HepG2 (cell line): ENCODE results near the gene HSPA14. TPM values are rescaled to one million over a fixed set of nuclear protein-coding genes. Genes with fewer than 3 reads are reported as not detected.

Source experiments
- ATAC-seq: fragments of 200-7000 bp; cut with Tn5 transposase; 3 replicates; pipeline ENCODE4 v1.9.1; 2020; ENCODE audit warnings: mild to moderate bottlenecking, moderate library complexity
- BruUV-seq: library from RNA; stranded (reverse); fragments of 400-500 nt; replicated peaks from 2 replicates; lab custom pipeline; 2021; lab: Mats Ljungman, UMichigan
- CTCF ChIA-PET: fragments of 300-600 bp; formaldehyde crosslinking; extraction: SDS; loops from one replicate; lab custom pipeline; 2021; ENCODE audit warnings: low total read pairs, inconsistent platforms, low intra/inter-chr PET ratio; lab: Yijun Ruan, JAX
- POLR2A ChIA-PET: fragments of 350-600 bp; sonication (Branson Sonifier 250); formaldehyde crosslinking; loops from one replicate; lab custom pipeline; 2020; ENCODE audit warnings: antibody characterized with exemption, inconsistent platforms; lab: Yijun Ruan, JAX
- DNase-seq: peaks from one replicate; pipeline ENCODE4 v3.0.0-alpha.2; 2015; ENCODE audit warnings: low spot score
- FAIRE-seq: peaks from 3 replicates; lab custom pipeline; 2011; peaks lifted over from hg19 to GRCh38; lab: Jason Lieb, UNC
- H2AFZ ChIP-seq: one replicate; pipeline ENCODE4 v1.6.1; 2011; ENCODE audit warnings: low read length, inconsistent platforms
- H3K27ac ChIP-seq: fragments of 300-600 bp; 3 replicates; pipeline ENCODE4 v1.8.0; 2011; ENCODE audit warnings: mixed run types, mild to moderate bottlenecking, mixed read lengths, low read length, inconsistent platforms; ENCODE audit not compliant: insufficient read depth; ENCODE audit errors: extremely low read length
- H3K27me3 ChIP-seq, 2 experiments: fragments of 200-600 bp in 1 of 2; 2 replicates in 1 of 2; 3 replicates in 1 of 2; pipeline versions ENCODE4 v1.6.0 to v1.8.0; 2011; ENCODE audit warnings: low read length in 2 of 2, mild to moderate bottlenecking in 2 of 2, moderate library complexity in 2 of 2, inconsistent platforms in 1 of 2; ENCODE audit not compliant: insufficient read depth in 2 of 2, control insufficient read depth in 1 of 2
- H3K36me3 ChIP-seq, 2 experiments: fragments of 200-600 bp in 1 of 2; replicated peaks in 1 of 2; 2 replicates in 1 of 2; 3 replicates in 1 of 2; pipeline versions ENCODE4 v1.5.1 to v1.8.0; 2011; ENCODE audit warnings: low read length in 2 of 2, inconsistent platforms in 1 of 2; ENCODE audit not compliant: insufficient read depth in 2 of 2, control insufficient read depth in 1 of 2
- H3K4me1 ChIP-seq: 2 replicates; pipeline ENCODE4 v1.5.1; 2012; ENCODE audit warnings: low read length, inconsistent platforms; ENCODE audit not compliant: insufficient read depth
- H3K4me2 ChIP-seq: 2 replicates; pipeline ENCODE4 v1.6.0; 2011; ENCODE audit warnings: low read depth, low read length, inconsistent platforms
- H3K4me3 ChIP-seq, 3 experiments: fragments of 200-600 bp in 1 of 3; sonication (generic), shearing (Covaris generic) in 1 of 3; replicated peaks in 1 of 3; 2 replicates each; pipeline ENCODE4 v1.5.1; 2011 to 2016; ENCODE audit warnings: low read length in 3 of 3, inconsistent platforms in 2 of 3, low read depth in 2 of 3, mild to moderate bottlenecking in 2 of 3, control low read depth in 1 of 3, mixed read lengths in 1 of 3; ENCODE audit not compliant: insufficient read depth in 1 of 3
- H3K79me2 ChIP-seq: one replicate; pipeline ENCODE4 v1.6.1; 2011; ENCODE audit warnings: low read length, inconsistent platforms; ENCODE audit not compliant: insufficient read depth
- H3K9ac ChIP-seq: 2 replicates; pipeline ENCODE4 v1.6.0; 2011; ENCODE audit warnings: mild to moderate bottlenecking, low read depth, low read length, inconsistent platforms; ENCODE audit not compliant: insufficient read depth
- H3K9me3 ChIP-seq: 2 replicates; pipeline ENCODE4 v1.5.1; 2012; ENCODE audit warnings: mild to moderate bottlenecking, low read length
- H4K20me1 ChIP-seq: 2 replicates; pipeline ENCODE4 v1.6.0; 2011; ENCODE audit warnings: inconsistent platforms, mild to moderate bottlenecking, low read length, moderate library complexity; ENCODE audit not compliant: insufficient read depth
- CCAR2 ChIP-seq: fragments of 200-400 bp; formaldehyde crosslinking; optimal IDR thresholded peaks from 2 replicates; pipeline ENCODE3; 2018; ENCODE audit warnings: low read depth, mild to moderate bottlenecking, low read length, moderate library complexity
- CHD4 ChIP-seq: fragments of 200-600 bp; sonication (generic); IDR thresholded peaks from 2 replicates; pipeline ENCODE4 v1.7.0; 2017; ENCODE audit warnings: mild to moderate bottlenecking, low read length, borderline replicate concordance
- FUBP1 ChIP-seq: sonication (generic); formaldehyde crosslinking; IDR thresholded peaks from 2 replicates; pipeline ENCODE4 v1.5.1; 2020; ENCODE audit warnings: missing genetic modification reagents, mild to moderate bottlenecking, borderline replicate concordance
- POLR2AphosphoS5 ChIP-seq: IDR thresholded peaks from 2 replicates; pipeline ENCODE4 v1.6.1; 2012; ENCODE audit warnings: low read depth, low read length
- STAG1 ChIP-seq: sonication (generic); formaldehyde crosslinking; IDR thresholded peaks from 2 replicates; pipeline ENCODE4 v1.4.0; 2020; ENCODE audit warnings: missing genetic modification reagents
- ZNF784 ChIP-seq: sonication (generic); formaldehyde crosslinking; IDR thresholded peaks from 2 replicates; pipeline ENCODE4 v1.5.1; 2020; ENCODE audit warnings: missing genetic modification reagents, mild to moderate bottlenecking, borderline replicate concordance
- WGBS: methylation state at CpG from one replicate; pipeline ENCODE4 v1.1.6; 2017; ENCODE audit warnings: low lambda C conversion rate; 5-methylcytosine and 5-hydroxymethylcytosine counted together
- in situ Hi-C: cut with HindIII; loops from 2 replicates; pipeline ENCODE4 v1.10.0; 2017; ENCODE audit warnings: low pct_unique_long_range_greater_than_20kb; ENCODE audit not compliant: extremely low pct_ligation_motif_present
- intact Hi-C: fragments of 100-400 bp; cut with micrococcal nuclease; formaldehyde crosslinking; loops from one replicate; pipeline ENCODE4 v1.10.0; 2022; ENCODE audit not compliant: unreplicated experiment
- polyA plus RNA-seq, 8 experiments: library from polyadenylated mRNA; depleted of rRNA in 3 of 8; stranded (reverse) in 7 of 8; unstranded in 1 of 8; fragments of >200 nt; fragmentation: Illumina TruSeq in 4 of 8; extraction: Trizol in 4 of 8; gene quantifications; 2 replicates each; pipeline versions ENCODE4 v1.2.1 to v1.2.3, GENCODE V29; 2011 to 2016; ENCODE audit warnings: low read depth in 4 of 8, missing spikeins in 1 of 8, mixed read lengths in 1 of 8; ENCODE audit not compliant: insufficient read depth in 1 of 8
- total RNA-seq, 5 experiments: library from RNA; depleted of rRNA; stranded (reverse); fragments of >200 nt; fragmentation: Illumina TruSeq; extraction: Trizol; gene quantifications; 2 replicates each; pipeline ENCODE4 v1.2.3, GENCODE V29; 2016; ENCODE audit warnings: low read depth in 1 of 5
- TF ChIP-seq, protein P1 (sequence below): sonication (generic); formaldehyde crosslinking; IDR thresholded peaks from 2 replicates; pipeline ENCODE4 v1.4.0; 2020; ENCODE audit warnings: missing genetic modification reagents

HSPA14 gene
- total and polyA plus RNA-seq, 2 of the 13 experiments (the other 11 are each of a cell fraction or from before 2014, with no cell fraction given) = 10.7 to 29.8 TPM

DNA sequence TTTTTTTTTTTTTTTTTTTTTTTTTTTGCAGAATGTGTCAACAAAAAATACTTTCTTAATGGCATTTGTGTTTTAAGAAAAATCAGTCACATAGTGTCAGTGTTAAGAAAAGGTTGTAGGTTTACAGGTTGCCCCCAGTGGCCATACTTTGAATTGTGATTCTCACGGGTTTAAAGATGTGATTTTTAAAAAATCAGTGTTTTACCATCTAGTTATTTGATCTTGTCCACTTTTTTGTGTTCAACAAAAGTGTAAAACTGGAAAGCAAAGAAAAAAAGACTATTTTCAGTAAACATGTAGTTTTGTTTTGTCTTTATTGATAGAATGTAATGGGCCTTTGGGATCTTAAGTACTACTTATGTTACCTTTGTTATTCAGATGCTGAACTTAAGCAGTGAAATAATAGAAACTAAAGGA, 66.2 kb downstream of the HSPA14 start:
- TF ChIP-seq STAG1 (CRISPR knock-in tag) = peak; percentile 25; the same call in 1 of the 2 replicates
- TF ChIP-seq POLR2AphosphoS5 = no peak
- Histone ChIP-seq H3K4me3 (no peak overlapping the region), H2AFZ (no peak overlapping the region), H3K4me1 (no peaks in the 10 kb centered on the region), H3K9me3 (no peaks in the 10 kb centered on the region), H4K20me1 (no peaks in the 10 kb centered on the region), H3K27ac (no peak overlapping the region), H3K9ac (no peak overlapping the region), H3K27me3 (no peaks in the 10 kb centered on the region), H3K36me3 (peaks cover 6 to 63% of the 10 kb centered on the region in 2 experiments), H3K79me2 (no peaks in the 10 kb centered on the region), H3K4me2 (no peak overlapping the region)
- ChIA-PET CTCF (no interaction called here), POLR2A (no interaction called here)
- ATAC-seq = peak; percentile 66
- FAIRE-seq = peak; percentile 66
- intact Hi-C loops (loop anchor here (2.0 kb wide), 1 partner anchor 26 kb away; the partner anchor contains the start of gene SUV39H2), in situ Hi-C loops (no loop called here)
- BruUV-seq = no TSS peak
- WGBS = 37% methylated on average over 1 of the region's 1 CpG
- DNase-seq = peak; percentile 19

- POLR2A ChIA-PET = no interaction called here
- peaks cover 4 to 57% of the 10 kb centered on the region in 2 experiments for H3K36me3 ChIP-seq
- no peak for FAIRE-seq
- TF ChIP-seq CCAR2 (no peak), CHD4 (no peak), ZNF784 (CRISPR knock-in tag) (no peak), FUBP1 (no peak)
- TF ChIP-seq, protein P1, sequence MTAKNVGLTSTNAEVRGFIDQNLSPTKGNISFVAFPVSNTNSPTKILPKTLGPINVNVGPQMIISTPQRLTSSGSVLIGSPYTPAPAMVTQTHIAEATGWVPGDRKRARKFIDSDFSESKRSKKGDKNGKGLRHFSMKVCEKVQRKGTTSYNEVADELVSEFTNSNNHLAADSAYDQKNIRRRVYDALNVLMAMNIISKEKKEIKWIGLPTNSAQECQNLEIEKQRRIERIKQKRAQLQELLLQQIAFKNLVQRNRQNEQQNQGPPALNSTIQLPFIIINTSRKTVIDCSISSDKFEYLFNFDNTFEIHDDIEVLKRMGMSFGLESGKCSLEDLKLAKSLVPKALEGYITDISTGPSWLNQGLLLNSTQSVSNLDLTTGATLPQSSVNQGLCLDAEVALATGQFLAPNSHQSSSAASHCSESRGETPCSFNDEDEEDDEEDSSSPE = no peak
Measured at GRCh38 chr10:14904864-14905263, 66.8 kb downstream of the HSPA14 start.

More at GRCh38 chr10:14904864-14905263, 66.8 kb downstream of the HSPA14 start:
- intact Hi-C loops (loop anchor here (2.0 kb wide), 1 partner anchor 26 kb away; the partner anchor contains the start of gene SUV39H2), in situ Hi-C loops (no loop called here)
- no peak overlapping the region for H3K27ac ChIP-seq
- H3K4me1 ChIP-seq = no peaks in the 10 kb centered on the region
- H2AFZ ChIP-seq = no peak overlapping the region
- H3K79me2 ChIP-seq = no peaks in the 10 kb centered on the region
- 100% methylated on average over 2 of the region's 2 CpGs for WGBS
- ATAC-seq (no peak), DNase-seq (no peak)
- no peaks in the 10 kb centered on the region for H3K27me3 ChIP-seq
- no peaks in the 10 kb centered on the region for H4K20me1 ChIP-seq
- no peak overlapping the region for H3K9ac ChIP-seq
- no peaks in the 10 kb centered on the region for H3K9me3 ChIP-seq
- H3K4me2 ChIP-seq = no peak overlapping the region
- CTCF ChIA-PET = no interaction called here
- H3K4me3 ChIP-seq = no peak overlapping the region
- no TSS peak for BruUV-seq
